Subcutaneous adipose tissue (tissue), 4 donors: Measurements from ENCODE around the gene SMARCA4. TPM values are rescaled to one million over a fixed set of nuclear protein-coding genes. Genes with fewer than 3 reads are reported as not detected.

Source experiments
- total RNA-seq, 4 donors: library from RNA; depleted of rRNA; stranded (reverse); fragments of >200 nt; gene quantifications; one replicate each; pipeline ENCODE4 v1.1.0, GENCODE V29; 2016
- TF ChIP-seq, protein P1 (sequence below): fragments of 450-650 bp; IDR thresholded peaks from one replicate; pipeline ENCODE4 v1.5.1; 2016; ENCODE audit warnings: low read depth, mild to moderate bottlenecking, control low read depth, antibody characterized with exemption, moderate library complexity

The SMARCA4 gene
- total RNA-seq, 4 donors from 2014 or later = 29.7 to 57.5 (median 39.1) TPM

DNA sequence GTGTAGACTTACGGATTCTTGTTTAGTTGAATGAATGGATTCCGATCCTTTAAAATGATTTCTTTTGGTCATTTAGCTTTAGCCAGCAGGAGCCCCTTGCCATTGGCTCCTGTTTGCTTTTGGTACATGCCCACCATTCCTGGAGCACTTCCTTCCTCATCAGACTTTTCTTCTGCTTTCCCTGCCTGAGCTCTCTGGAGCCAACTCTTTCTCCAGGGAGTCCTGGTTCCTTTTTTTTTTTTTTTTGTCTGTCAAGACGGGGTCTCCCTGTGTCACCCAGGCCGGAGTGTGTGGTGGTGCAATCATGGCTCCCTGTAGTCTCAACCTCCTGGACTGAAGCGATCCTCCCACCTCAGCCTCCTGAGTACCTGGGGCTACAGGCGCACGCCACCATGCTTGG is 37.8 kb downstream of the SMARCA4 start:
- TF ChIP-seq, protein P1, sequence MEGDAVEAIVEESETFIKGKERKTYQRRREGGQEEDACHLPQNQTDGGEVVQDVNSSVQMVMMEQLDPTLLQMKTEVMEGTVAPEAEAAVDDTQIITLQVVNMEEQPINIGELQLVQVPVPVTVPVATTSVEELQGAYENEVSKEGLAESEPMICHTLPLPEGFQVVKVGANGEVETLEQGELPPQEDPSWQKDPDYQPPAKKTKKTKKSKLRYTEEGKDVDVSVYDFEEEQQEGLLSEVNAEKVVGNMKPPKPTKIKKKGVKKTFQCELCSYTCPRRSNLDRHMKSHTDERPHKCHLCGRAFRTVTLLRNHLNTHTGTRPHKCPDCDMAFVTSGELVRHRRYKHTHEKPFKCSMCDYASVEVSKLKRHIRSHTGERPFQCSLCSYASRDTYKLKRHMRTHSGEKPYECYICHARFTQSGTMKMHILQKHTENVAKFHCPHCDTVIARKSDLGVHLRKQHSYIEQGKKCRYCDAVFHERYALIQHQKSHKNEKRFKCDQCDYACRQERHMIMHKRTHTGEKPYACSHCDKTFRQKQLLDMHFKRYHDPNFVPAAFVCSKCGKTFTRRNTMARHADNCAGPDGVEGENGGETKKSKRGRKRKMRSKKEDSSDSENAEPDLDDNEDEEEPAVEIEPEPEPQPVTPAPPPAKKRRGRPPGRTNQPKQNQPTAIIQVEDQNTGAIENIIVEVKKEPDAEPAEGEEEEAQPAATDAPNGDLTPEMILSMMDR = no peak

DNA sequence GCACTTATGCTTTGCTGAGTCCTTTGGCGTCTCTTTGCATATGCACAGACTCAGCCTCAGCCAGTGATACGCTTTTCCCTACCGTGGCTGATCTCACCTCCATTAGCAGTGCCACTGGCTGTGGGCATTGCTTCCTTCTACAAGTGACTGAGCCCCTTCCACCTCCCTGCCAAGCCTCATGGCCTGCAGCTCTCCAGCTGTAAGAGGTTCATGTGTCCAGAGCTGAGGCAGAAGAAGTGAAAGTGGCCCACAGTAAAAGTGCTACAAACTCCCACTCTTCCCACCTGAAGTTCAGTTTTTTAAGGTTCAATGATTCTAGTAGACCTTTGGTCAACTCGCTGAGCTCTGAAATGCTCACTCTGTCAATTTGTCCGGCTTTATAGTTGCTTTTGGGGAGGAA is 44.7 kb downstream of the SMARCA4 start:
- TF ChIP-seq, protein P1 = no peak

DNA sequence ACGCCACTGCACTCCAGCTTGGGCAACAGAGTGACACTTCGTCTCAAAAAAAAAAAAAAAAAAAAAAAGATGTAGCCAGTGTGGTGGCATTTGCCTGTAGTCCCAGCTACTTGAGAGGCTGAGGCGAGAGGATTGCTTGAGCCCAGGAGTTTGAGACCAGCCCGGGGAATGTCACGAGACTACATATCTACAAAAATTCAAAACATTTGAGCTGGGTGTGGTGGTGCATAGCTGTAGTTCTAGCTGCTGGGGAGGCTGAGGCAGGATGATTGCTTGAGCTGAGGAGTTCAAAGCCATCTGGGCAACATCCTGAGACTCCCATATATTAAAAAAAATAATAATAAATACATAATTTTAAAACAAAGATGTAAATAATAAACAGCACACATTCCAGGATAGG is 46.6 kb downstream of the SMARCA4 start:
- TF ChIP-seq, protein P1 = no peak

DNA sequence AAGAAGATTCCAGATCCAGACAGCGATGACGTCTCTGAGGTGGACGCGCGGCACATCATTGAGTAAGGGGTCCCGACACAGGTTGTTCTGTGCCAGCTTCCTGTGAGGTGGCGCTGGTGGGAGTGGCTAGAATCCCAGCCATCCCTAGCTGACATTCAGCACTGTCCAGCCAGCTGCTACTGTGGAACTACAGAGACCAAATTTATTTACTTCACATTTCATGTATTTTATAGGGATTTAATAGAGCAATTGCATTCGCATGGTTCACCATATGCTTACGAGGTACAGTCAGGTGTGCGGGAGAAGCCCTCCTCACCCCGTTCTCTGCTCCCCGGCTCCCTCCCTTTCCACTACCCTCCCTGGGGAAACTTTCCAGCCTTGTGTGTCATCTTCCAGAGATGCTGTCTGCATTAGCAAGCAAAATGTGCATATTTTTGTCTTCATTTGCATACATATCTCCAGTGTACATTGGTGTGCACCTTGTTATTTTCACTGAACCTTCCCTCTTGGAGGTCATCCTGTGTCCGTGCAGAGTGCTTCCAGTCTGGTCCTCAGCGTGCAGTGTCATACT is 47.2 kb downstream of the SMARCA4 start:
- TF ChIP-seq, protein P1 = no peak

DNA sequence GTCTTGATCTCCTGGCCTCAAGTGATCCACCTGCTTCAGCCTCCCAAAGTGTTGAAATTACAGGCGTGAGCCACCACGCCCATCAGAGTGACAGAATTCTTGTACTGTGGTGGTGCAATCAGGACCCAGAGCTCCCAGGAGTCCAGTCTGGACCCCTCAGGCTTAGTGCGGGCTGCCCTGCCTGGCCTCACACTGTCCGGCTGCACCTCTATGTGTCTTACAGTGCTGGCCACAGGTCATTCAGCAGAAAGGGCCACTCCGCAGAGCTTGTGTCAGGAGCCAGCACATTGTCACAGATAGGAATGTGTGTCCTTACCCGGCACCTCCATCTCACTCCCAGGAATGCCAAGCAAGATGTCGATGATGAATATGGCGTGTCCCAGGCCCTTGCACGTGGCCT is 49.2 kb downstream of the SMARCA4 start:
- TF ChIP-seq, protein P1 = no peak

DNA sequence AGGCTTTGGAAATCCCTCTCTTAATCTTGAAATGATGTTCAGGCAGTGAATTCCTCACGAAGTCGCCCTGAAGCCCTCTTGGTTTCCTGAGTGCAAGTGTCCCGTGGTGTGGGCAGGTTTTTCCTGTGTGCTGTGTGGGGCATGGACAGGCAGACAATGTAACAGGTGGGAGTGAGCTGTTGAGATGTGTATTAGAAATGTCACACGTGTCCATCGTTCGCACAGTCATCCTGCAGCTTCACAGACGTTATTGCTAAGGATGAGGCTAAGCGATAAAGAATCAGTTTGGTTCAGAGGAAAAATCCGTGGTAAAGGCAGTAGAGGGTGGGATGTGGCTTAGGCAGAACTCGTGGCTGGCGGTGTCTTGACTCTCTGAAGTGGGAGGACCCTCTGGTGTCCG is 51.7 kb downstream of the SMARCA4 start:
- TF ChIP-seq, protein P1 = no peak

DNA sequence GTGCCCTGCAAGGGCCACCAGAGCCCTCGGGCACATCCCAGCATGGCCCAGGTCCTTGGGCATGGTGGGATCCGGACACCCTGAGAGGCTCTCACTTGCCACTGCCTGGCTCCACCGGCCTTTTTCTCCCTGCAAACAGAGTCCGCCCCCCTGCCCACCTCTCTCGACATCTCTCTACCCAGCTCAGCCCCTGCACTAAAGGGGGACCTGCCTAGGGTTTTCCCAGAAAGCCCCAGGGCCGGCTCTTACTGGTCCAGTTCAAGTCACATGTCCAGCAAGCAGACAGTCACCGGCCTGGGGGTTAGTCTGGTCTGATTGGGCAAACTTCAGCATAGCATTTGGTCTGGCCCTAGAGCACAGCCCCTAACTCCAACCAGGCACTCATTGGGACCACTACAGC is 52.9 kb downstream of the SMARCA4 start:
- TF ChIP-seq, protein P1 = no peak
